ENCODE data around the gene DPF3. TPM values are rescaled to one million over a fixed set of nuclear protein-coding genes. Genes with fewer than 3 reads are reported as not detected.

Gene DPF3
- total and polyA plus RNA-seq, 2 donors (not counting 1 experiment from before 2014, with no cell fraction given): 3.4 to 10.2 TPM

DNA sequence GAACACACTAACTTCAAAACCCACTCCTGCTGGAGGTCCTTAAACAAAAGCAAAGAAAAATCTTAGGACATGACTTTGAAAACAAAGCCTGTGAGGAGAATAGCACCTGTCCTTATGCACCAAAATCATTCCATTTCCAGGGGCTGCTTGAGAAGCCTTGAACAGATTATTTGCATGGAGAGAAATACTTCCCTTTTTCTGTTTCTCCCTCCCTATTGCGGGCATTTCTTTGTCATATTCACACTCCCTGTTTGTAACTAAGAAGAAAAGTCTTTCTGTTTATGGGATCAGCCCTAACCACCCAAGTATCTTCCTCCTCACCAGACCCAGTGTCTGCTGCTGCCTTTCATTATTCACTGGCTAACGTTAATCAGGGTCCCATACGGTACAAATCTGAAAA, 218.8 kb downstream of the DPF3 start:
- DNase-seq: peak; percentile 53
- Histone ChIP-seq H3K9ac (ENCODE audit: low read length) (no peak overlapping the region), H3K79me2 (ENCODE audit: control insufficient read depth, insufficient read depth, low read length) (no peaks in the 10 kb centered on the region), H3K27ac (ENCODE audit: low read length in 2 of 2) (no peak overlapping the region), H3K4me1 (ENCODE audit: control insufficient read depth in 2 of 2, insufficient read depth in 2 of 2, low read length in 2 of 2) (peaks cover 33 to 46% of the 10 kb centered on the region in 2 donors), H3K9me3 (ENCODE audit: control extremely low read depth in 1 of 3, control insufficient read depth in 2 of 3, insufficient read depth in 1 of 3, low read length in 2 of 3) (no peaks in the 10 kb centered on the region), H2AFZ (ENCODE audit: insufficient read depth, low read depth, low read length, poor library complexity, severe bottlenecking) (no peak overlapping the region), H3K27me3 (replicated peaks in 1 of 4; ENCODE audit: control extremely low read depth in 1 of 4, control insufficient read depth in 3 of 4, insufficient read depth in 4 of 4, low read length in 3 of 4) (no peaks in the 10 kb centered on the region), H3K36me3 (replicated peaks in 1 of 2; ENCODE audit: control extremely low read depth in 1 of 2, control insufficient read depth in 1 of 2, extremely low read depth in 1 of 2, insufficient read depth in 2 of 2, low read length in 1 of 2) (peaks cover 0 to 18% of the 10 kb centered on the region in 2 experiments), H3K4me3 (ENCODE audit: control extremely low read depth in 1 of 5, extremely low read depth in 1 of 5, insufficient read depth in 1 of 5, low read depth in 2 of 5, low read length in 4 of 5) (no peak overlapping the region), H4K20me1 (ENCODE audit: control insufficient read depth, insufficient read depth, low read length, poor library complexity, severe bottlenecking) (no peaks in the 10 kb centered on the region), H3K4me2 (replicated peaks; ENCODE audit: low read depth, low read length, poor library complexity, severe bottlenecking) (peak overlapping the region; percentile 50)
- H3K4me1 Mint-ChIP-seq: peaks cover 54% of the 10 kb centered on the region
- H3K9me3 Mint-ChIP-seq (ENCODE audit: insufficient read depth): no peaks in the 10 kb centered on the region
- peak overlapping the region; percentile 70 for H3K27ac Mint-ChIP-seq
- H3K27me3 Mint-ChIP-seq: no peaks in the 10 kb centered on the region
- ChIA-PET POLR2A (no interaction called here), CTCF (no interaction called here)
- TF ChIP-seq EZH2 (IDR thresholded peaks at IDR 0.05; ENCODE audit: borderline replicate concordance, insufficient read depth, low read depth, low read length, poor library complexity, severe bottlenecking): no peak
- TF ChIP-seq, protein P1, sequence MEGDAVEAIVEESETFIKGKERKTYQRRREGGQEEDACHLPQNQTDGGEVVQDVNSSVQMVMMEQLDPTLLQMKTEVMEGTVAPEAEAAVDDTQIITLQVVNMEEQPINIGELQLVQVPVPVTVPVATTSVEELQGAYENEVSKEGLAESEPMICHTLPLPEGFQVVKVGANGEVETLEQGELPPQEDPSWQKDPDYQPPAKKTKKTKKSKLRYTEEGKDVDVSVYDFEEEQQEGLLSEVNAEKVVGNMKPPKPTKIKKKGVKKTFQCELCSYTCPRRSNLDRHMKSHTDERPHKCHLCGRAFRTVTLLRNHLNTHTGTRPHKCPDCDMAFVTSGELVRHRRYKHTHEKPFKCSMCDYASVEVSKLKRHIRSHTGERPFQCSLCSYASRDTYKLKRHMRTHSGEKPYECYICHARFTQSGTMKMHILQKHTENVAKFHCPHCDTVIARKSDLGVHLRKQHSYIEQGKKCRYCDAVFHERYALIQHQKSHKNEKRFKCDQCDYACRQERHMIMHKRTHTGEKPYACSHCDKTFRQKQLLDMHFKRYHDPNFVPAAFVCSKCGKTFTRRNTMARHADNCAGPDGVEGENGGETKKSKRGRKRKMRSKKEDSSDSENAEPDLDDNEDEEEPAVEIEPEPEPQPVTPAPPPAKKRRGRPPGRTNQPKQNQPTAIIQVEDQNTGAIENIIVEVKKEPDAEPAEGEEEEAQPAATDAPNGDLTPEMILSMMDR (IDR thresholded peaks at IDR 0.05): no peak
- ATAC-seq (ENCODE audit: low read depth): peak; percentile 5
- intact Hi-C loops (cut with micrococcal nuclease): no loop called here
- H3K4me3 Mint-ChIP-seq: peak overlapping the region; percentile 77
- 0% methylated on average over 2 of the region's 3 CpGs for WGBS (ENCODE audit: insufficient coverage)

DNA sequence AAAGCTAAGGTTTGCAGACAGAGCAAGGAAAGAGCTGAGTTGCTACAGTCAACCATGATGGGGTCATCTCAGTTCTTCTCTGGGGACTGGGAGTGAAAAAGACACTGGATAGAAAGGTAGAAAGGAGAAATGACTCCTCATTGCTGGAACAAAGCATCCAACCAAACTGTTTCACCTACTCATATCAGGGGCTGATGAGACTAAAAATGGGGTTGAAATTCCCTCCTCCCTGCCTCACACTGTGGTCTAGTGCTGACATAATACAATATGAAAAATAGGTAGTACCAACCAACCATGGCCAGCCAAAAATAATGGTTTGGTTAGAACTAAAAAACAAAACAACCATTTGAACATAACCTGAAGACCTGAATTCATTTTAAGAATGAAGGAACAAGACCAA, 220.7 kb downstream of the DPF3 start:
- Mint-ChIP-seq H3K27ac (no peak overlapping the region), H3K4me3 (no peak overlapping the region), H3K27me3 (no peaks in the 10 kb centered on the region), H3K4me1 (peaks cover 53% of the 10 kb centered on the region), H3K9me3 (ENCODE audit: insufficient read depth) (no peaks in the 10 kb centered on the region)
- no peaks in the 10 kb centered on the region for H4K20me1 ChIP-seq (ENCODE audit: control insufficient read depth, insufficient read depth, low read length, poor library complexity, severe bottlenecking)
- H3K27me3 ChIP-seq (replicated peaks in 1 of 4; ENCODE audit: control extremely low read depth in 1 of 4, control insufficient read depth in 3 of 4, insufficient read depth in 4 of 4, low read length in 3 of 4): no peaks in the 10 kb centered on the region
- peaks cover 0 to 33% of the 10 kb centered on the region in 2 experiments for H3K36me3 ChIP-seq (replicated peaks in 1 of 2; ENCODE audit: control extremely low read depth in 1 of 2, control insufficient read depth in 1 of 2, extremely low read depth in 1 of 2, insufficient read depth in 2 of 2, low read length in 1 of 2)
- ATAC-seq (ENCODE audit: low read depth) (no peak), DNase-seq (no peak)
- intact Hi-C loops (cut with micrococcal nuclease): no loop called here
- no peaks in the 10 kb centered on the region for H3K9me3 ChIP-seq (ENCODE audit: control extremely low read depth in 1 of 3, control insufficient read depth in 2 of 3, insufficient read depth in 1 of 3, low read length in 2 of 3)
- H3K27ac ChIP-seq (ENCODE audit: low read length in 2 of 2): no peak overlapping the region
- peaks cover 31 to 42% of the 10 kb centered on the region in 2 donors for H3K4me1 ChIP-seq (ENCODE audit: control insufficient read depth in 2 of 2, insufficient read depth in 2 of 2, low read length in 2 of 2)
- TF ChIP-seq, protein P1 (IDR thresholded peaks at IDR 0.05): no peak
- no peak for TF ChIP-seq EZH2 (IDR thresholded peaks at IDR 0.05; ENCODE audit: borderline replicate concordance, insufficient read depth, low read depth, low read length, poor library complexity, severe bottlenecking)
- POLR2A ChIA-PET: no interaction called here
- no peak overlapping the region for H3K9ac ChIP-seq (ENCODE audit: low read length)
- H3K4me2 ChIP-seq (replicated peaks; ENCODE audit: low read depth, low read length, poor library complexity, severe bottlenecking): no peak overlapping the region
- no peaks in the 10 kb centered on the region for H3K79me2 ChIP-seq (ENCODE audit: control insufficient read depth, insufficient read depth, low read length)
- no peak overlapping the region for H3K4me3 ChIP-seq (ENCODE audit: control extremely low read depth in 1 of 5, extremely low read depth in 1 of 5, insufficient read depth in 1 of 5, low read depth in 2 of 5, low read length in 4 of 5)
- no peak overlapping the region for H2AFZ ChIP-seq (ENCODE audit: insufficient read depth, low read depth, low read length, poor library complexity, severe bottlenecking)
- CTCF ChIA-PET: no interaction called here

All from B cell (primary cell).